Vagina (tissue), 2 donors: Measurements from ENCODE around the gene NPTX1.

Experiments used
- CTCF ChIP-seq, 3 experiments: fragments of 450-650 bp in 2 of 3; fragments of 200-600 bp in 1 of 3; sonication (generic) in 1 of 3; IDR thresholded peaks; one replicate each; pipeline ENCODE4 v1.5.1; 2017 to 2019; ENCODE audit warnings: antibody characterized with exemption in 3 of 3, mild to moderate bottlenecking in 2 of 3, moderate library complexity in 2 of 3
- POLR2AphosphoS5 ChIP-seq, 2 donors: sonication (generic); formaldehyde crosslinking; IDR thresholded peaks; one replicate each; pipeline ENCODE4 v1.9.0; 2017; ENCODE audit warnings: antibody characterized with exemption in 2 of 2, mild to moderate bottlenecking in 2 of 2, low read depth in 1 of 2; ENCODE audit not compliant: insufficient read depth in 1 of 2

- TF ChIP-seq POLR2AphosphoS5 (IDR thresholded peaks at IDR 0.05; ENCODE audit: insufficient read depth in 1 of 2, low read depth in 1 of 2): no peak
- no peak for TF ChIP-seq CTCF (IDR thresholded peaks at IDR 0.05)
Observed at GRCh38 chr17:80503031-80503430, 26.6 kb upstream of the NPTX1 start.
